Measurements from ENCODE around the gene LMCD1.
A peak's percentile ranks its signal among the peaks of the same experiment; 100 is the strongest.

LMCD1 gene

DNA sequence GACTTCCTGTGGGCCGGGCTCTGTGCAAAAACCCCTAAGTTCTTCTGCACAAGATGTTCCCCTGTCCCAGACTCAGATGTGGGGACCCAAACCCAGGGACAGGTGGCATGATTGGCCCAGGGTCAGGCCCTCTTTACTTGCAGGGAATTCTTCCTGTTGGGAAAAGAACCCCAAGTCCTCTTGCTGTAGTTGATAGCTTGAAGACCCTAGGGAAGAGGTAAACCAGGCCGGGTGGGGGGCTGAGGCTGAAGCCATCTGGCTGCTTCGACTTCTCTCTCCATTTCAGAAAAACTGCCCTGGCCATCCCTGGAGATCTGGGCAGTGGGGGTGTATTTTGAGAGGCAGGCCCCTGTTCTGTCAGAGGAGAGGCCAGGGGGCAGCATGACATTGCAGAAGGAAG lies 119.5 kb downstream of the LMCD1 start:
- ChIA-PET CTCF (interaction anchor here (1.3 to 9.4 kb wide), 9 partner anchors 10 to 204 kb away, joined by 3 to 149 read pairs (median 9); no protein-coding TSS in a partner anchor), POLR2A (no interaction called here)
- DNase-seq (ENCODE audit: low read depth, low spot score) = no peak

DNA sequence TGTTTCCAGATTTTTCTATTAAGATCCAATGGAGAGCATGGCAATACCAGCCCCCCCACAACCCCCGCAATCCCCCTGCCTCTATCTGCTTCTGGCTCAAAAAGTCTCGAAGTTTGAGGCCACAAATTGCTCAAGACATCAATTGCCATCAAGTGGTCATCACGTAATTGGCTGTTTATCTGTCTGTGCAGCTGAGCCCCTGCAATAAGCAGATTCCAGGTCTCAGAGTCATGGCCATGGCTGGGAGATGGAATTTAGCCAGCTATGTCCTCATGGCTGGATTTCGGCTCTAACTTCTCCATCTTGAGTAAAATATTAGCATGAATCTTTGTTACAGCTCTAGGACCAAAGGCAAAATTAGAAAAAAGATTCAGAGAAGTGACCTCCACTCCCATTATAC lies 120.2 kb downstream of the LMCD1 start:
- DNase-seq (ENCODE audit: low read depth, low spot score) = peak; percentile 72
- TF ChIP-seq, protein P1, sequence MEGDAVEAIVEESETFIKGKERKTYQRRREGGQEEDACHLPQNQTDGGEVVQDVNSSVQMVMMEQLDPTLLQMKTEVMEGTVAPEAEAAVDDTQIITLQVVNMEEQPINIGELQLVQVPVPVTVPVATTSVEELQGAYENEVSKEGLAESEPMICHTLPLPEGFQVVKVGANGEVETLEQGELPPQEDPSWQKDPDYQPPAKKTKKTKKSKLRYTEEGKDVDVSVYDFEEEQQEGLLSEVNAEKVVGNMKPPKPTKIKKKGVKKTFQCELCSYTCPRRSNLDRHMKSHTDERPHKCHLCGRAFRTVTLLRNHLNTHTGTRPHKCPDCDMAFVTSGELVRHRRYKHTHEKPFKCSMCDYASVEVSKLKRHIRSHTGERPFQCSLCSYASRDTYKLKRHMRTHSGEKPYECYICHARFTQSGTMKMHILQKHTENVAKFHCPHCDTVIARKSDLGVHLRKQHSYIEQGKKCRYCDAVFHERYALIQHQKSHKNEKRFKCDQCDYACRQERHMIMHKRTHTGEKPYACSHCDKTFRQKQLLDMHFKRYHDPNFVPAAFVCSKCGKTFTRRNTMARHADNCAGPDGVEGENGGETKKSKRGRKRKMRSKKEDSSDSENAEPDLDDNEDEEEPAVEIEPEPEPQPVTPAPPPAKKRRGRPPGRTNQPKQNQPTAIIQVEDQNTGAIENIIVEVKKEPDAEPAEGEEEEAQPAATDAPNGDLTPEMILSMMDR (IDR thresholded peaks at IDR 0.05; ENCODE audit: insufficient read depth, low read length, missing control alignments) = no peak
- ChIA-PET POLR2A (no interaction called here), CTCF (interaction anchor here (0.7 to 9.4 kb wide), 41 partner anchors 10 to 511 kb away, joined by 3 to 149 read pairs (median 5); no protein-coding TSS in a partner anchor)
- H3K4me3 ChIP-seq (ENCODE audit: low read depth, low read length) = no peak overlapping the region

More for the DNA sequence above, 119.5 kb downstream of the LMCD1 start:
- no peak overlapping the region for H3K4me3 ChIP-seq (ENCODE audit: low read depth, low read length)
- TF ChIP-seq, protein P1 (IDR thresholded peaks at IDR 0.05; ENCODE audit: insufficient read depth, low read length, missing control alignments) = no peak

DNA sequence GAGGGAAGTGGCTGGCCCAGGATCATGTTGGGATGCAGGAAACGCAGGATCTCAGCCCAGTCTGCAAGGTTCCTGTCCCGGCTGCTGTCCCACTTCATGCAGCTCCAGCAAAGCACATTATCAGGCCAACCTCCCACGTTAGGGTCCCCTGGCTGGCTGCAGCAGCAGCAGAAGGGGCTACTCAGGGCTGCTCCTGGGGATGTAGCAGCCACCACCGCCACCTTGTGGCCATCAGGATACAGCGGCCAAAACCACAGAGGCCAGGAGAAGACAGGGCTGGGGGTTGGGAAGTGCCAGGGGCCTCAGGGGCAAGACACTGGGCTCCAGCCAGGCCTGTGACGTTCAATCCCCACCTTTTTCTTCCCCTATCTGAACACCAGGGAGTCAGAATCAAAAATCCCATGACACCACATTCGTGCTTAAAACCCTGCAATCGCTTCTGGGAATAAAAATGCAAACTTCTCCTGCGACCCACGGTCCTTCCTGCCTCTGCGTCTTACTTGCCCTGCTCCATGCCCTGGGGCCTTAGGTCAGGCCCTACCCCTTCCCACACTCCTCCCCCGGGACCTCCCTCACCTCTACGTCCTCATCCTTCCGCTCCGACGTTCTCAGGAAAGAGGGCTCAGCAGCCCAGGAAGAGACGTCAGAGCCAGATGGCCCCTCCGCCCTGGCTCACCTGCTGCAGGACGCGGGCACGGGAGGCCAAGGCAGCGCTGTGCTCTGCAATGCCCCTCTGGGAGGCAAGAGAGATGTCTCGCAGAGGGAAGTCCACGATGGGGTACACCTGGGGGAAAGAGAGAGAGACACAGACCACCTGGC lies 121.5 kb downstream of the LMCD1 start:
- ChIA-PET CTCF (interaction anchor here (0.6 to 9.4 kb wide), 37 partner anchors 8 to 512 kb away, joined by 3 to 149 read pairs (median 5); no protein-coding TSS in a partner anchor), POLR2A (no interaction called here)
- no peak for DNase-seq (ENCODE audit: low read depth, low spot score)
- H3K4me3 ChIP-seq (ENCODE audit: low read depth, low read length) = no peak overlapping the region
- TF ChIP-seq, protein P1 (IDR thresholded peaks at IDR 0.05; ENCODE audit: insufficient read depth, low read length, missing control alignments) = peak; percentile 95

DNA sequence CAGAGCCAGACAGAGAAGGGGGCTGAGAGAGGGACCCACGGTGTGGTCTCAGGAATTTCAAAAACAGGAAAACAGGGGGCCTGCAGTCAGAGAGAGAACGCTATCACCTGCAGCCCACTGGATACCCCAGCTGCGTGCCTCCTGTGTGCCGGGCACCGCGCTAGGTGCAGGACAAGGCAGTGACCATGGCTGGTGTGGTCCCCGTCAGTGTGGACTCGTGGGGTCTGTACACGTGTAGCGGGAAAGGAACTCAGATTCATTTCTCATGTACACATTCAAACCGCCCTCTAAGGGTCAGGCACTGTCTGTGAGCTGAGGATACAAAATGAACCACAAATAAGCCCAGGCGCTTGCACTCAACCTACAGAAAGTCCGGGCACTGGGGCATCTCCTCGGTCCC lies 122.1 kb downstream of the LMCD1 start:
- no peak for DNase-seq (ENCODE audit: low read depth, low spot score)
- TF ChIP-seq, protein P1 (IDR thresholded peaks at IDR 0.05; ENCODE audit: insufficient read depth, low read length, missing control alignments) = no peak
- ChIA-PET POLR2A (no interaction called here), CTCF (interaction anchor here (0.6 to 9.4 kb wide), 8 partner anchors 8 to 305 kb away, joined by 3 to 149 read pairs (median 6); no protein-coding TSS in a partner anchor)
- H3K4me3 ChIP-seq (ENCODE audit: low read depth, low read length) = no peak overlapping the region

All from AG04449 (cell line).